ENCODE data around the gene SHC3.

Gene SHC3

GRCh38 chr9:89060790-89061189 is 117.8 kb downstream of the SHC3 start:
- H3K4me3 ChIP-seq (ENCODE audit: low read depth, low read length): no peak overlapping the region
- no peak for DNase-seq (ENCODE audit: low read depth)
- in situ Hi-C loops (cut with HindIII; ENCODE audit: low sequenced_read_pairs): no loop called here
- no peak for TF ChIP-seq CTCF (IDR thresholded peaks at IDR 0.05; ENCODE audit: low read depth, low read length, missing control alignments)

- in situ Hi-C loops (cut with HindIII; ENCODE audit: low sequenced_read_pairs): no loop called here
- no peak for TF ChIP-seq CTCF (IDR thresholded peaks at IDR 0.05; ENCODE audit: low read depth, low read length, missing control alignments)
- DNase-seq (ENCODE audit: low read depth): no peak
Measured at GRCh38 chr9:89059925-89060506, 118.6 kb downstream of the SHC3 start.

DNA sequence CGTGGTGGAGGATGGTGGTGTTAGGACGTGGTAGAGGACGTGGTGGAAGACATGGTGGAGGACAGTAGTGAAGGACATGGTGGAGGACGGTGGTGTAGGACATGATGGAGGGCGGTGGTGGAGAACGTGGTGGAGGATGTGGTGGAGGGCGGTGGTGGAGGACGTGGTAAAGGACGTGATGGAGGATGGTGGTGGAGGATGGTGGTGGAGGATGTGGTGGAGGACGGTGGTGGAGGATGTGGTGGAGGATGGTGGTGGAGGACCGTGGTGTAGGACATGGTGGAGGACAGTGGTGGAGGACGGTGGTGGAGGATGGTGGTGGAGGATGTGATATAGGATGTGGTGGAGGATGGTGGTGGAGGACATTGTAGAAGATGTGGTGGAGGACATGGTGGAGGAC is 119.7 kb downstream of the SHC3 start:
- H3K4me3 ChIP-seq (ENCODE audit: low read depth, low read length): no peak overlapping the region
- no peak for TF ChIP-seq CTCF (IDR thresholded peaks at IDR 0.05; ENCODE audit: low read depth, low read length, missing control alignments)
- in situ Hi-C loops (cut with HindIII; ENCODE audit: low sequenced_read_pairs): no loop called here
- DNase-seq (ENCODE audit: low read depth): no peak

More at GRCh38 chr9:89059925-89060506, 118.6 kb downstream of the SHC3 start:
- no peak overlapping the region for H3K4me3 ChIP-seq (ENCODE audit: low read depth, low read length)

- DNase-seq (ENCODE audit: low read depth): no peak
- in situ Hi-C loops (cut with HindIII; ENCODE audit: low sequenced_read_pairs): no loop called here
- TF ChIP-seq CTCF (IDR thresholded peaks at IDR 0.05; ENCODE audit: low read depth, low read length, missing control alignments): no peak
- no peak overlapping the region for H3K4me3 ChIP-seq (ENCODE audit: low read depth, low read length)
Measured at GRCh38 chr9:89054865-89055495, 123.6 kb downstream of the SHC3 start.

DNA sequence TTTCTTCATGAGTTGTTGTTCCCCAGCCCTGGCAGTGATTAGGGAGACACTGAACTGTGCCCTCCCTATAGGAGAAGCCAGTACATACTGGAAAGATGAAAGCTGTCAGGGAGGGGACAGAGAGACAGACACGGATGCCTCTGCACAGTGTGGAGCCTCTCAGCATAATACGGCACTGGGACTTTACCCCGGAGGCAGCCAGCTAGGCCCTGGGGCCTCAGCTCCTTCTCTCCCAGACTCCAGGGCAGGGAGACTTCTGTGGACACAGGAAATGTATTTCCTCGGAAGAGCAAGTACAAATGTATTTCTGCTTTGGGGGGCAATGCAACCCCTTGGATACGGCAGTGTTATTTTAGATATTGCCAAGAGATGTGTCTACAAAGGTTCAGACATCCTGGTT is 125.3 kb downstream of the SHC3 start:
- DNase-seq (ENCODE audit: low read depth): no peak
- in situ Hi-C loops (cut with HindIII; ENCODE audit: low sequenced_read_pairs): no loop called here
- no peak for TF ChIP-seq CTCF (IDR thresholded peaks at IDR 0.05; ENCODE audit: low read depth, low read length, missing control alignments)

GRCh38 chr9:89052470-89053097 is 126.0 kb downstream of the SHC3 start:
- no peak for DNase-seq (ENCODE audit: low read depth)
- no peak for TF ChIP-seq CTCF (IDR thresholded peaks at IDR 0.05; ENCODE audit: low read depth, low read length, missing control alignments)
- no peak overlapping the region for H3K4me3 ChIP-seq (ENCODE audit: low read depth, low read length)
- in situ Hi-C loops (cut with HindIII; ENCODE audit: low sequenced_read_pairs): no loop called here

More for the DNA sequence above, 125.3 kb downstream of the SHC3 start:
- no peak overlapping the region for H3K4me3 ChIP-seq (ENCODE audit: low read depth, low read length)

Measured in astrocyte of the cerebellum (primary cell).